C4-2B (cell line): Measurements from ENCODE around the gene DPEP2.
"Not testable (repeated sequence)": the region's sequence is repeated elsewhere in the genome, so short reads cannot be mapped to it uniquely, and the experiment has no call there.

Source experiments
- H3K27ac ChIP-seq: fragments of 450-650 bp; 2 replicates; pipeline ENCODE4 v1.5.1; 2017
- CTCF ChIP-seq: fragments of 450-650 bp; conservative IDR thresholded peaks from 2 replicates; pipeline ENCODE4 v1.5.1; 2017; ENCODE audit warnings: mild to moderate bottlenecking
- ZFX ChIP-seq: fragments of 450-650 bp; IDR thresholded peaks from 2 replicates; pipeline ENCODE4 v1.6.1; 2017

Gene DPEP2

GRCh38 chr16:68033101-68033500 is 33.8 kb upstream of the DPEP2 start:
- TF ChIP-seq ZFX: no peak
- TF ChIP-seq CTCF: no peak
- H3K27ac ChIP-seq: no peak overlapping the region

- no peak overlapping the region for H3K27ac ChIP-seq
- TF ChIP-seq CTCF: no peak
- TF ChIP-seq ZFX: no peak
Observed at GRCh38 chr16:68031951-68032350, 32.7 kb upstream of the DPEP2 start.

GRCh38 chr16:68030108-68030507 is 30.8 kb upstream of the DPEP2 start:
- H3K27ac ChIP-seq: not testable (repeated sequence)

- TF ChIP-seq CTCF: no peak
- no peak for TF ChIP-seq ZFX
Observed at GRCh38 chr16:68028996-68029395, 29.7 kb upstream of the DPEP2 start.

GRCh38 chr16:68022728-68023537 is 23.6 kb upstream of the DPEP2 start, which contains the start of the genes DDX28 and DUS2:
Gene DDX28 (minus strand): TSS chr16:68023232. CDS start chr16:68023202, 30 bp downstream.
Gene DUS2 (plus strand): TSS chr16:68023284. CDS start chr16:68038024, 14,740 bp downstream.
- peak within 1 kb of the TSS; percentile 94 for H3K27ac ChIP-seq
- TF ChIP-seq ZFX (peak; percentile 77), CTCF (no peak)

More at GRCh38 chr16:68028996-68029395, 29.7 kb upstream of the DPEP2 start:
- H3K27ac ChIP-seq: no peak overlapping the region

GRCh38 chr16:68022278-68022727 is 23.0 kb upstream of the DPEP2 start:
- TF ChIP-seq ZFX (no peak), CTCF (no peak)

GRCh38 chr16:68021490-68021889 is 22.2 kb upstream of the DPEP2 start:
- no peak overlapping the region for H3K27ac ChIP-seq
- TF ChIP-seq CTCF (no peak), ZFX (no peak)

More at GRCh38 chr16:68022278-68022727, 23.0 kb upstream of the DPEP2 start:
- peak overlapping the region; percentile 94 for H3K27ac ChIP-seq
